Islet of Langerhans (tissue), 1 donor: Measurements from ENCODE around the gene CARD19.

Experiments
- FAIRE-seq: peaks from one replicate; lab custom pipeline; 2011; peaks lifted over from hg19 to GRCh38; lab: Jason Lieb, UNC

The CARD19 gene, protein sequence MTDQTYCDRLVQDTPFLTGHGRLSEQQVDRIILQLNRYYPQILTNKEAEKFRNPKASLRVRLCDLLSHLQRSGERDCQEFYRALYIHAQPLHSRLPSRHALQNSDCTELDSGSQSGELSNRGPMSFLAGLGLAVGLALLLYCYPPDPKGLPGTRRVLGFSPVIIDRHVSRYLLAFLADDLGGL

DNA sequence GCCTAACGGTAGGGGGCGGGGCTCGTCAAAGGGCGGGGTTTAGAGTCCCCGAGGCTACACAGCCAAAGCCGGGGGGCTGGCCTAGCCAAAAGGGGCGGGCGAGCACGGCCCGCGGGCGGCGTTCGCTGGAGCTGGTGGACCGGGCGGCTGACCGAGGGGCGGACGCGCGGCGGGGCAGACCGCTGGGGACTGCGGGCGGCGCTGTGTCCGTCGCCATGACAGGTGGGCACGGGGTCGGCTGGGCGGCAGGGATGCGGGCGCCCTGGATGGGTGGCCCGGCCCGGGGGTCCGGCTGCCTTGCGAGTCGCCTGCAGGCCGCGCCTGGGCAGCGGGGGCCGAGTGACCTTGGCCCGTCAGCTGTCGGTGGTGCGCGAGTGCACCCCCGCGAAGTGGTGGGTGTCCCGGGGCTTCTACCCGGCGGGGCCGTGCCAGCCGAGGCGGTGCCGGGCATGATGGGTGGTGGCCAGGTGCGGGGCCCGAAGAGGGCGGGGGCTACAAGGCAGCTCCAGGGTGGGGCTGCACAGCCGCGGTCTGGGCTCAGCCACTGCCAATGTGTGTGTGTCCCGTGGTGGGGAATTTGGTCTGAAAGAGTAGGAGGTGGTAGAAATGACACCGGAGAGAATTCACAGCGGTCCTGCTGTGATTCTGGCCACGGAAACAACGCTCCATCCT lies at the start of gene CARD19:
Gene CARD19 (plus strand): TSS at position 87 of the 672 bp plus-strand sequence. CDS start 129 bp downstream, at position 216.
- no peak for FAIRE-seq

GRCh38 chr9:93048566-93049448 lies 47.2 kb upstream of the CARD19 start:
- FAIRE-seq = no peak

- FAIRE-seq = no peak
These were observed 46.5 kb upstream of the CARD19 start for GRCh38 chr9:93049491-93049890.

GRCh38 chr9:93050231-93050630 lies 45.8 kb upstream of the CARD19 start:
- FAIRE-seq = no peak

DNA sequence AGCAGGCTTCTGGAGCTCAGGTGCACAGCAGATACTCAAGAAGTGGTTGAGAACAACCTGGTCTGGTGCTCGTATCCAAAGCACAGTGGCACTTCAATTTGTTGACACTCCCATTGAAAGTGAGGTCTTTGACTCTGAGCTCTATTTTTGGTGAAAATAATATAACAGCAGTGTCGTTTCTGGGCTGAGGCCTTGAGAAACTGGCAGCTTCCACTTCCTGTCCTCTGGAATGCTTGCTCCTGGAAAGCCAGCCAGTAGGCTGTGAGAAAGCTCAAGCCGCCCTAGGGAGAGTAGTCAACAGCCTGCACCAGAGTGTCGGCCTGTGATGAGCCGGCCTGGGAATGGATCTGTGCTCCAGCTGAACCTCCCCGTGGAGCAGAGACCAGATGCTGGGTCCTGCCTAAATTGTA lies 44.3 kb upstream of the CARD19 start:
- FAIRE-seq = no peak

- no peak for FAIRE-seq
These were observed 43.1 kb upstream of the CARD19 start for GRCh38 chr9:93052791-93053540.

DNA sequence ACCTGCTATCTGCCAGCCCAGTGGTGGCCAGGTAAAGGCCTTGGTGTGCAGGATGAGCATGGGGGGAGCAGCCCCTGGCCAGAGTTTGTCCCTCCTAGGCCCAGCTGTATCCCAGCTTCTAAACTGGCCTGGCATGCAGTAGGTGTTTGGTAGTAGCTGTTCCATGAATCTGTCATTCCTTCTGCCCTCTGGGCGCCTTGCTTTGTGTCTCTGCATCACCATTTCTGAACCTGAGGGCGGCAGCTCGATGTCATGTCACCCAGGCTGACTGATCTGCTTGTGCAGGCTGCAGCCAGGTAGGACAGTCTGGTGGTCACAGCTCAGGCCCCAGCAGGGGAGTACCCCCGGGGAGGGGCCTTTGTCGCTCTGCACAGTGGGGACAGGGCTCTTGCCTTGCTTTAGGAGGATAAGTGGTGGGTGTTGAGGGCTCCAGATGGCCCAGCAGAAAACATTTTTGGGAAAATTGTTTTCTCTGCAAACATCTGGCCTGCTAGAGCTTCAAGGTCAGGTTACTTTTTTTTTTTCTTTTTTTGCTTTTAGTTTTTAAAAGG lies 42.2 kb upstream of the CARD19 start:
- no peak for FAIRE-seq

- FAIRE-seq = no peak
These were observed 41.0 kb upstream of the CARD19 start for GRCh38 chr9:93054758-93055704.

DNA sequence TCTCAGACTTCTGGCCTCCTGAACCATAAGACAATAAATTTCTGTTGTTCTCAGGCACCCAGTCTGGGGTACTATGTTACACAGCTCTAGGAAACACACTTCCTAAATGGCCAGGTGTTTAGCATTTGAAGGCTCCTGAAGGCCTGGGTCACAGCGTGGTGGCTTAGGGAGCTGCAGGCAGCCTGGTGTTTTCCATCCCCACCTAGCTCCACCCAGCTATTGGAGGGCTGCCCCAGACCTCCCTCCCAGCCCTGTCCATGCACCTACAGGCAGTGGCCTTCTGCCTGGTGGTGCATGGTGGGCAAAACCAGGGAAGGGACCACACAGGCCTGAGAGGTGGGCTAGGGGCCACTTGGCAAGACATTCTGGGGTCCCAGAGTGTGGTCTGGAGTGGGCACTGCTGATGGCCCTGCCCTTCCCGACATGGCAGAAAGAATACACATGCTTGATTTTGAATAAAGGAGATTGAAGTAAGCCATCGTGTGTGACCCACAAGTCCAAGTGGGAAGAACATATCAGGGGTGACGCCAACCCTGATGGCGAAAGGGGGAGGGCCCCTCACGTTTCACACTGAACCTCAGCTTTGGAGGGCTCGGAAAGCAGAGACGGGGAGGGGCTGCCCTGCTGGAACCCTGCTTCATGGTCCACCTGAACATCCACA lies 38.8 kb upstream of the CARD19 start:
- no peak for FAIRE-seq

DNA sequence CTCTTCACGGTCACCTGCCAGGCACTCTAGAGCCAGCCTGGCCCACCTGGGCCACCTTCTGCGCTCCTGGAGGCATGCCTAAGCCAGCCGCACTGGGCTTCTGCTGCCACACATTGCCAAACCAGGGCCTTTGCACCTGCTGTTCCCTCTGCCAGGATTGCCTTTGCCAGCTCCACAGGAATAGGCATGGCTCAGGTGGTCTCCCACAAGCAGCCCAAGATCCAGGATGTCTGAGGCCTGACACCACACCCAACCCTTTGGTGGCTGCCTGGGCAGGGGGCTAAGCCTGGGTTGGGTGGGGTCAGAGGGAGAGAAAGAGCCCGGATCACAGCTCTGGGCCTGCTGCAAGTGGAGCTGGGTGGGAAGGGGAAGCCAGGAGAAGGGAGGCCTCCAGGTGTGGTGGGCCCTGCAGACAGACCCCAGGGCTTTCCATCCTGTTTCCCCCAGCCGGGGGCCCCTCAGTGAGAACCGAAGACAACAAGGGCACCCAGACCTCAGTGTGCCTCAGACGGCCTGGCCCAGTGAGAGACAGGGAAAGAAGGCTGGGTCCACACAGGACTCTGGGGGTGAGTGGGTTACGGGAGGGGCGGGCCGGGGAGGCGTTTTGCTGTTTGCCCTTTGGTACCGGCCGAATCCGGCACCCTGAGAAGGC lies 38.2 kb upstream of the CARD19 start:
- no peak for FAIRE-seq

GRCh38 chr9:93058355-93059010 lies 37.5 kb upstream of the CARD19 start, which contains the start of gene SUSD3:
Gene SUSD3 (plus strand): TSS chr9:93058701. CDS start chr9:93058743, 42 bp downstream.
- no peak for FAIRE-seq

- no peak for FAIRE-seq
These were observed 36.9 kb upstream of the CARD19 start for GRCh38 chr9:93059011-93059714.

DNA sequence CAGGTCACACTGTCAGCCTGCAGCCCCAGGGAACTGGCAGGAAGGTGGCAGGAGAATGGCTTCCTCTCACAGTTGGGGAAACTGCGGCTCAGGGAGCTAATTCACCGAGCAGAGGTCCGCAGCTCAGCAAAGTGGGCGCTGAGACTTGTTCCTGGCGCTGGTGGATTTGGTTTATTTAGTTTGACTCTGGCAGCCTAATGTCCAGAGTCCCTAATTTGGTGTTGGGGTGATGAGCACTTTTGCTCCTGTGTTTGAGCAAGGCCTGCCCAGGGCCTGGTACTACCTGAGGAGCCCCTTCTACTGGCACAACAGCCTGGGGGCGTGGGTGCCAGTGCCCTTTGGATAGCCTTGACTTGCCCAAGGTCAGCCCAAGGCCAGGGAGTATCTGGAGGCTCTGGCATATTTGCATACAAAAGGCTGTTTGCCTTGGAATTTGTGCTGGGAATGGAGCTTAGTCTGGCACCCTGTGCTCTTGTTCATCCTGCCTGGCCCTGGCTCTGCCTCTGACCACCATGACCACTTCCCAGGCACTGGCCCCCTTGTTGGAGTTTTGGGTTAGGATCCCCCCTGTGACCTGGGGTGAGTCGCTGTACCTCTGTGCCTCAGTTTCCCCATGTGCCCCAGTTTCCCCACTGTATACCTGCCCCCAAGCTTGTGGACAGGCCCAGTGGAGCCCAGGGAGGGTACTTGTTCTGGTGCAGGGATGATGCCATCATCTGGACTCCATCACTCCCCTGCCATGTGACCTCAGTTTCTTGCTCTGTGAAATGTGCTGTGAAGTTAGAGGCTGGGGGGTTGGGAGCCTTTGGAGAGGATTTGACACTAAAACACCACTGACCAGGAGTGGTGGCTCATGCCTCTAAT lies 36.1 kb upstream of the CARD19 start:
- FAIRE-seq = no peak

GRCh38 chr9:93060746-93061259 lies 35.2 kb upstream of the CARD19 start:
- FAIRE-seq = no peak

DNA sequence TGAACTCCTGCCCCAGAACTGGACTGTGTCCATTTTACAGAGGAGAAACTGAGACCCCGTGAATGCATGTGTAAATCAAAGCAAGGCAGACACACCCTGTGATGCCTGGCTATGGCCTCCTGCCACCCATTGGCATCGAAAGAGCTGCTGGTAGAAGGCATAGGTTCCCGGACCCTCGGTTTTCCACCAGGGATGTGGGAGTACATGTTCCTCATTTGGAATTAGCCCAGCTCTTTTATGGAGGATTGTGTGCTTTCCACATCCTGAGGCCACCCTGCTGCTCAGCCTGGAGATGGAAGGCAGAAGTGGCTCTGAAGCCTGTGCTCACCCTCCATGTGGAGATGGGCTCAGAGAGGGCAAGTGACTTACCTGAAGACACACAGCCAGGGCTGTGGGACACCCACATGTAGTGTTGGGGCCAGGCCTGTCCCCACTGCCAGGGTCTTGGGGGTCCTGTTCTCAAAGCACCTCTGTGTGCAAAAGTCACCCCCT lies 34.7 kb upstream of the CARD19 start:
- FAIRE-seq = no peak

- FAIRE-seq = no peak
These were observed 33.9 kb upstream of the CARD19 start for GRCh38 chr9:93061791-93062763.
